UCSD-AML1 (cell line): Measurements from ENCODE around the gene MID1.

ENCODE experiments used
- DNase-seq: peaks from one replicate; lab custom pipeline; 2025; ENCODE audit not compliant: unreplicated experiment; lab: John Stamatoyannopoulos, UW

The MID1 gene

GRCh38 chrX:10620121-10620699 is at the start of gene MID1:
Gene MID1, minus strand, starts transcription at chrX:10620585. Its CDS starts 53,038 bp downstream, at chrX:10567547.
- no peak for DNase-seq

- no peak for DNase-seq
Observed at GRCh38 chrX:10667143-10667542, 46.8 kb upstream of the MID1 start.

DNA sequence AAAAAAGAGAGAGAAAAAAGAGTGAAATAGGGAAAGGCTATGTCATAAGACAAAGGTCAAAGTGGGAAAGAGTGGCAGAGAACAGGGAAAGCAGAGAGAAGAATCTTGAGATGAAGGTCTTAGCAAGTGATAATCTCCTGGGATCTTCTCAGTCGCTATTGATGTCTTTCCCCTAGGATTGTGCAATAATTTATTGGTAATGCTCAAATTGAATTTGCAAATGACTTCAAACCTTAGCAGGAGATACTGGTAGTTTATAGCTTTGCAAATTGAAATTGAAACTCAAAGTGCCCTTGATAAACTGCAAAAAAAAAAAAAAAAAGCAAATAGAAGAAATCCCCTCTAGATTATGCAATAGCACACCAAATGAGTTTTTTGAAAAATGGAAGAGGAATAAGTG is 45.7 kb upstream of the MID1 start:
- DNase-seq, result no peak

GRCh38 chrX:10665681-10666080 is 45.3 kb upstream of the MID1 start:
- no peak for DNase-seq

GRCh38 chrX:10660171-10660570 is 39.8 kb upstream of the MID1 start:
- no peak for DNase-seq

GRCh38 chrX:10656214-10656613 is 35.8 kb upstream of the MID1 start:
- DNase-seq, result no peak

- no peak for DNase-seq
Observed at GRCh38 chrX:10654960-10655359, 34.6 kb upstream of the MID1 start.

DNA sequence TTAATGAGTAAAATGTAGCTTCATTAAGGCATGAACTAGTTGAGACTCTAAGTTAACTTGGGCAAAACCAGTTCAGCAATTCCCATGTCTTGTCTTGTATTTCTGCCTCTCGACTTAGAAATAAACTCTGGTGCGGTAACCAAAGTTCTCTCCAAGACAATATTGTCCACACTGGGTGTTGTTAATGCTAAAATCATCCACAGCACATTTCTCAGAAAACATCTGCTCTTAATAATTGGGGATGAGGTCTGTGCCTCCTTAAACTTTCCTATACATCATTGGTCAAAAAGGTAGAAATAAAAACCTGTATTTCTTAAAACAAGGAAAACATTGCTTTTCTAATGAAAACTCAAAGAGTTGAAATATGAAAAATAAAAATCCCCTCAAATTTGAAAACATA is 32.9 kb upstream of the MID1 start:
- DNase-seq, result no peak

DNA sequence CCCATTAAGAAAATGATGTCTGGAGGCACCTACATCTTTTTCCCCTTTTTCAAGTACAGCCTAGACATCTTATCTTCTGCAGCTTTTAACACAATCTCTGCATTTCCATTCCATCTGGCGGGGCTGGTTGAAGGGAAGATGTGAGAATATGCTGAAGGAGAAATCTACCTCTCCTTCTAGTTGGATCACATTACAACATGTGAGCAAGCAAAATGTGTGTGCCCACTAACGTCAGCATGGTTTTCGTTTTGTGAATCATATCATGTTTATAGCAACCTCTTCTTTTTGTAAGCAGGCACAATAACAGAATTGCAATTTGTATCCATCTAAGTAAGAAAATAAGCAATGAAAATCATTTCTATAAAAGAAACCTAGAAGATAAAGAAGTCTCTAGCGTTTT is 28.9 kb upstream of the MID1 start:
- no peak for DNase-seq

GRCh38 chrX:10648614-10649013 is 28.2 kb upstream of the MID1 start:
- DNase-seq, result no peak

- DNase-seq, result no peak
Observed at GRCh38 chrX:10636851-10637250, 16.5 kb upstream of the MID1 start.

DNA sequence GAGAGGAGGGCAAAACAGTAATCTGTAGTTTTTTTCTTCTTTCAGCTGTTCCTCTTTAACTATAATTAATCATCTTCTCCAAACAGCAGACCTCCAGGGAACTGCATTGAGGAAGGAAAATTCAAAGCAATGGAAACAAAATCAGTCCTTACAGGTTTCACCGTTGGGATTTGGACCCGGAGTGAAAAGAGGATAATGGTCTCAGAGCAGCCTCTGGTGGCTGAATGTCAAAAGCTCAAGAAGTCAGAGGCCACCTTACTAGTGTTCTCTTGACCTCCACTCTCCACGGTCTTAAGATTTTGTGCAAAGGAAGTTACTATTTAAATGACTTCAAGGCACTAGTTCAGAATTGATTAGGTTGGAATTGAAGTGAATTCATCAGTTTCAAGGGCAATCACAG is 16.0 kb upstream of the MID1 start:
- no peak for DNase-seq

- DNase-seq, result no peak
Observed at GRCh38 chrX:10634392-10635161, 14.2 kb upstream of the MID1 start.

DNA sequence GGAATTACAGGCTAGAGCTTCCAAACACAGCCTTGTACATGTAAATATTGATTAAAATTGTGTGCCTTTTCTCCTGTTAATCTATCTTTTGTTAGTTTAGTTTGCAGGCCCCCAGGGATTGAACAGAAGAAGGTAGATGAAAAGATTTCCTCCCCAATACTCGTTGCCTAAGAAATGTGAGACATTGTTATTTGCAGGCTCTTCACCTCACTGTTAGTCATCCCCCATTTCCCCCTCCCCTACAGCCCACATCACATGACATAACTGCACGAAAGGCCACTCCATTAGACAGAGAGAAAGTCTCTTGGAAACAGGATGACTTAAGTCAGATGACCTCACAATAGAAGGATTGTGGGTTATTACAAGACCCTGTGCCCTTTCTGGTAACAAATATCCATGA is 13.3 kb upstream of the MID1 start:
- no peak for DNase-seq

GRCh38 chrX:10631416-10632145 is 11.2 kb upstream of the MID1 start:
- DNase-seq, result no peak

DNA sequence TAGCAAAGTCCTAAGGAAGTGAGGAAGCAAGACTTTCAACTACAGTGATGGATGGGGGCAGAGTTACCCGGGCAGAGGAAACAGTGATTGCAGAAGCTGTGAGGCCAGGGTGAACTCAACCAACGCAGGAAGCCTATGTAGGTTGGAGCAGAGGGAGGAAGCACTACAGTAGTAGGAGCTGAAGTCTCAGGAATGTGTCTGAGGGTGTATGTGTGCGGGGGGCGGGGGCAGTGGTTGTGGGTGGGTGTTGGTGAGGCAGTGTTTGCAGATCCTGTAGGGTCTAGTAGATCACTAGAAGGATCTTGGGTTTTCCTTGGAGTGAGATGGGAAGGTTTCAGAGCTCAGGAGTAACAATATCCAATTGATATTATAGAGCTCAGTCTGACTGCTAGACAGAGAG is 9.9 kb upstream of the MID1 start:
- DNase-seq, result no peak

DNA sequence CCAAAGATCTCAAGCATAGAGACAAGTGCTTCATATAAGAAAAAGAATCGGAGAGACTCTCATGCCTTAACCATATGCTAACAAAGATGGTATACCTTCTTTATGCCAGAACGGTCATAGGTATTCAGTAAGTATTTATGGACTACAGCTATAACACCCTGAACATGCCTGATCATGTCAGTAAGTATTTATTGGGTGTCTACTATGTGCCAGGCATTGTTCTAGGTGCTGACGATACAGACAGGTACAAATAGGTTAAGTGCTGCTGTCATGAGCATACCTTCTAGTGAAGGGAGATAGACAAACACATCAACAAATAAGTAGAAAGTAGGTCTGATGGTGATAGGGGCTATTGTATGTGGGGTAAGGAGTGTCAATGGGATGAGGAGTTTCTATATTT is 9.5 kb upstream of the MID1 start:
- no peak for DNase-seq

DNA sequence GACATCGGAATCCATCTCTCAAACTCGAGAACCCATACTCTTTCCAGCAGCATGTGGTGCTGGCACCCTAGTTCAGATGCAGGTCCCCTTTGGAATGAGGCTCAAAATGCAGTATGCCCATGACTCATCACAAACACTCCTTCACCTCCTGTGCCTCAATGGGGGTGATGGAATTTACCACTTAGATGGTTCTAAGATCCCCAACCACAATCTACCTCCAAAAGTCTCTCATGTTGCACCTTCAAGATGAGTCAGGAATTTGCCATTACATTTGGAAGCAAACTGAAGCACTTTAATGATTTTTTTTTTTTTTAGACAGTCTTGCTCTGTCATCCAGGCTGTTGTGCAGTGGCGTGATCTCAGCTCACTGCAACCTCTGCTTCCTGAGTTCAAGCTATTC is 8.5 kb upstream of the MID1 start:
- no peak for DNase-seq

DNA sequence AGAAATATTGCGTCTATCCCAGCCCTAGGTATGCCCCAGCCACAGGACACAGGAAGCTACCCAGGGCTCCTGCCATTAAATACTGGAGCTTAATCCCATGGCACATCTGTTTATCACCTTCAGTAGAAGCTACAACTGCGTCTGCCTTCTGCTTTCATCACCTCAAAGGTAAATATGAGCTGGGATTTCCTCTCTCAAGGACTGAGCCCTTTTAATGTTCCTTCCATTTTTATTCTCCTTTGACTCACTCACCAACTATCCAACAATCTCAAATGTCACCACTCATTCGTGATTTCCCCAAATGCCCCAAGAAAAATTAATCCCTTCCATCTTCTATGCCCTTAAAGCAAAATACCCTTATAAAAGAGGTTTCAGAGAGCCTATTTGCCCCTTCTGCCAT is 1.8 kb upstream of the MID1 start:
- DNase-seq, result no peak

DNA sequence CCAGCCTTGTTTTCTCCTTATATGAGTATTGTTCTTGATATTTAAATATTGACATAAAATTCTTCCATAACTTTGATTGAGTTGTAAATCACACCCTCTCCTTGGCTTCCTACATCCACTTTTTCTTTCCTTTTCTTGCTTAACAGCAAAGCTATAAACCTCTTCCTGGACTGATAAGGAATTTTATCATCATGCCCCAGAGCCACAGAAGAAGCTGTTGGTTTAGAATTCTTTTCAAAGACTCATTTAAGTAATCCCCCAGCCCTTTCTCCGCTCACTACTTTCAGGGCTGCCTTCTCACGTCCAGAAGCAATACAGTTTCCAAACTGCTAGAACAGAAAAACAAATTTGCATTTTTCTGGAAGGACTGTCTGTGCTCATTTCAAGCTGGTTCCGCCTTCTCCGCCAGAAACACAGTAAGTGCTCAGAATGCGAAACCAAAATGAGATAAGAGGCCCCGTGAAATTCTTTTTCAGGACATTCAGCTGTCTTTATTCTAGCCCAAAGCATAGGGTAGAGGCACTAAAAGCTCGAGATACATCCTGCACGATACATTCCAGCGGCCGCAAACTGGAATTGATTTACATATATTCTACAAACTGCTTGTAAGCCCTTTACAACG is 849 bp downstream of the MID1 start:
- DNase-seq, result no peak

DNA sequence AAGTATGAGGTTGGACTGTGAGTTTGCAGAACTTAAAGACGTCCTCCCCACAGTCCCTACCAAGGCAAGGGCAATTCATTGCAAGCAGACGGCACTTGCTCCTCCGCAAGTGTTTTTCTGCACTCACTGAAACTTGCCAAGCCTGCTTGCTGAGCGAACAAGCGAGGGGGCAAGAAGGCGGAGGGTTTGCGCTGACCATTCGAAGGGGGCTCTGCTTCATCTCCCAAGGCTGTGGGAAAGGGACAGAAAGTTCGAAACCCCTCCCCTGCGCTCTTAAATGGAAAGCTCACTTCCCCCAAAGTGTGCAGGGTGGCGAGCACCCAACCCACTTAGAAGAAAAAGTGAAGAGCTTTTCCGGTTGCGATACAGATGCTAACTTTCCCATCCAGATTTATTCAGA is 1.4 kb downstream of the MID1 start:
- no peak for DNase-seq

- no peak for DNase-seq
Observed at GRCh38 chrX:10617999-10618351, 2.4 kb downstream of the MID1 start.
